ENCODE data around the gene RAD17. TPM values are rescaled to one million over a fixed set of nuclear protein-coding genes. Genes with fewer than 3 reads are reported as not detected.

The RAD17 gene
- 24.7 and 27.6 TPM in 2 replicates for total RNA-seq

GRCh38 chr5:69369340-69370121 lies at the start of gene RAD17, which contains the start of the genes AK6 and TAF9:
Gene RAD17 (plus strand): TSS chr5:69369818. CDS start chr5:69372209, 2,391 bp downstream.
Gene AK6 (minus strand): TSS chr5:69369520. CDS start chr5:69369490, 30 bp downstream.
Gene TAF9 (minus strand): TSS chr5:69369520. CDS start chr5:69365737, 3,783 bp downstream.

GRCh38 chr5:69414885-69415583 lies 45.4 kb downstream of the RAD17 start, which contains the start of gene MARVELD2:
Gene MARVELD2 (plus strand): TSS chr5:69415116. CDS start chr5:69419386, 4,270 bp downstream.

Other genes starting within 250 kb of the RAD17 start
- 197 and 281 TPM in 2 replicates for gene CCNB1, start 202.7 kb upstream of the RAD17 start, total RNA-seq
- gene CENPH, start 180.2 kb upstream of the RAD17 start, total RNA-seq: 18.4 and 21.1 TPM in 2 replicates
- 68.4 and 86.3 TPM in 2 replicates for gene CDK7, start 134.9 kb upstream of the RAD17 start, total RNA-seq
- gene CCDC125, start 37.0 kb upstream of the RAD17 start, total RNA-seq: 6.9 and 7.1 TPM in 2 replicates
- gene AK6, start 298 bp upstream of the RAD17 start, total RNA-seq: 40.8 and 41.2 TPM in 2 replicates
- gene TAF9, start 298 bp upstream of the RAD17 start, total RNA-seq: 104 and 108 TPM in 2 replicates
- 4.9 and 8.9 TPM in 2 replicates for gene MARVELD2, start 45.3 kb downstream of the RAD17 start, total RNA-seq
- 13.4 and 14.1 TPM in 2 replicates for gene OCLN, start 123.0 kb downstream of the RAD17 start, total RNA-seq
- 55.3 and 68.7 TPM in 2 replicates for gene GTF2H2C, start 190.4 kb downstream of the RAD17 start, total RNA-seq